Calu3 (cell line): ENCODE results near the gene TM6SF1. TPM values are rescaled to one million over a fixed set of nuclear protein-coding genes. Genes with fewer than 3 reads are reported as not detected.
"Not testable (repeated sequence)": the region's sequence is repeated elsewhere in the genome, so short reads cannot be mapped to it uniquely, and the experiment has no call there.

Experiments used
- BruUV-seq: library from RNA; stranded (reverse); fragments of 400-500 nt; replicated peaks from 2 replicates; lab custom pipeline; 2021; lab: Mats Ljungman, UMichigan
- CTCF ChIA-PET: fragments of 300-600 bp; sonication (Branson Sonifier 250); formaldehyde crosslinking; loops from one replicate; lab custom pipeline; 2022; ENCODE audit warnings: antibody characterized with exemption; lab: Charles Lee
- DNase-seq: peaks from one replicate; pipeline ENCODE4 v3.0.0; 2022
- H3K27ac Mint-ChIP-seq: one replicate; pipeline ENCODE4 v1.8.0; 2022; ENCODE audit warnings: mixed read lengths; ENCODE audit not compliant: unreplicated experiment
- H3K27me3 Mint-ChIP-seq: one replicate; pipeline ENCODE4 v1.8.0; 2022; ENCODE audit warnings: mixed read lengths; ENCODE audit not compliant: unreplicated experiment
- H3K36me3 Mint-ChIP-seq: one replicate; pipeline ENCODE4 v1.8.0; 2022; ENCODE audit warnings: mild to moderate bottlenecking, moderate library complexity, mixed read lengths; ENCODE audit not compliant: insufficient read depth, unreplicated experiment
- H3K4me1 Mint-ChIP-seq: one replicate; pipeline ENCODE4 v1.8.0; 2022; ENCODE audit warnings: mild to moderate bottlenecking, low read depth, mixed read lengths; ENCODE audit not compliant: unreplicated experiment
- H3K4me3 Mint-ChIP-seq: one replicate; pipeline ENCODE4 v1.8.0; 2022; ENCODE audit warnings: mild to moderate bottlenecking, low read depth, moderate library complexity, mixed read lengths; ENCODE audit not compliant: unreplicated experiment
- H3K9me3 Mint-ChIP-seq: one replicate; pipeline ENCODE4 v1.8.0; 2022; ENCODE audit warnings: low read depth, mixed read lengths; ENCODE audit not compliant: unreplicated experiment
- intact Hi-C: fragments of 100-400 bp; cut with micrococcal nuclease; formaldehyde crosslinking; loops from one replicate; pipeline ENCODE4 v1.10.0; 2022; ENCODE audit not compliant: unreplicated experiment
- total RNA-seq: library from RNA; stranded (reverse); gene quantifications from 2 replicates; pipeline ENCODE4 v1.2.3, GENCODE V29; 2022
- TF ChIP-seq, protein P1 (sequence below): fragments of 200-600 bp; IDR thresholded peaks from one replicate; pipeline ENCODE4 v1.8.0; 2022; ENCODE audit warnings: antibody characterized with exemption; ENCODE audit not compliant: unreplicated experiment

Gene TM6SF1
- total RNA-seq, 1 experiment from 2014 or later, result not detected

GRCh38 chr15:83066734-83067637 lies 40.5 kb upstream of the TM6SF1 start, which contains the start of gene BTBD1:
BTBD1 (minus strand) TSS chr15:83067252; CDS start chr15:83067151, 101 bp downstream.
- no TSS peak for BruUV-seq
- Mint-ChIP-seq H3K36me3 (peaks cover 36% of the 10 kb centered on the region), H3K4me1 (no peaks in the 10 kb centered on the region), H3K9me3 (no peaks in the 10 kb centered on the region), H3K27ac (peak within 1 kb of the TSS; percentile 71), H3K4me3 (peak within 1 kb of the TSS; percentile 66), H3K27me3 (no peaks in the 10 kb centered on the region)
- intact Hi-C loops, result loop anchor here (5.0 kb wide), 3 partner anchors 55 to 140 kb away; partner anchors contain the start of genes C15orf40 and HDGFL3
- peak; percentile 98 for DNase-seq
- TF ChIP-seq, protein P1, sequence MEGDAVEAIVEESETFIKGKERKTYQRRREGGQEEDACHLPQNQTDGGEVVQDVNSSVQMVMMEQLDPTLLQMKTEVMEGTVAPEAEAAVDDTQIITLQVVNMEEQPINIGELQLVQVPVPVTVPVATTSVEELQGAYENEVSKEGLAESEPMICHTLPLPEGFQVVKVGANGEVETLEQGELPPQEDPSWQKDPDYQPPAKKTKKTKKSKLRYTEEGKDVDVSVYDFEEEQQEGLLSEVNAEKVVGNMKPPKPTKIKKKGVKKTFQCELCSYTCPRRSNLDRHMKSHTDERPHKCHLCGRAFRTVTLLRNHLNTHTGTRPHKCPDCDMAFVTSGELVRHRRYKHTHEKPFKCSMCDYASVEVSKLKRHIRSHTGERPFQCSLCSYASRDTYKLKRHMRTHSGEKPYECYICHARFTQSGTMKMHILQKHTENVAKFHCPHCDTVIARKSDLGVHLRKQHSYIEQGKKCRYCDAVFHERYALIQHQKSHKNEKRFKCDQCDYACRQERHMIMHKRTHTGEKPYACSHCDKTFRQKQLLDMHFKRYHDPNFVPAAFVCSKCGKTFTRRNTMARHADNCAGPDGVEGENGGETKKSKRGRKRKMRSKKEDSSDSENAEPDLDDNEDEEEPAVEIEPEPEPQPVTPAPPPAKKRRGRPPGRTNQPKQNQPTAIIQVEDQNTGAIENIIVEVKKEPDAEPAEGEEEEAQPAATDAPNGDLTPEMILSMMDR, result no peak
- CTCF ChIA-PET, result interaction anchor here (0.6 to 1.2 kb wide), 6 partner anchors 13 to 159 kb away, joined by 3 to 8 read pairs (median 4); partner anchors contain the start of gene C15orf40

GRCh38 chr15:83067638-83067962 lies 39.8 kb upstream of the TM6SF1 start:
- Mint-ChIP-seq H3K9me3 (no peaks in the 10 kb centered on the region), H3K27ac (peak overlapping the region; percentile 71), H3K27me3 (no peaks in the 10 kb centered on the region), H3K4me1 (no peaks in the 10 kb centered on the region), H3K4me3 (peak overlapping the region; percentile 66), H3K36me3 (peaks cover 36% of the 10 kb centered on the region)
- BruUV-seq, result no TSS peak
- DNase-seq, result no peak
- CTCF ChIA-PET, result interaction anchor here (0.9 to 1.2 kb wide), 4 partner anchors 34 to 158 kb away, joined by 3 to 8 read pairs (median 4); partner anchors contain the start of gene C15orf40
- TF ChIP-seq, protein P1, result no peak
- intact Hi-C loops, result loop anchor here (5.0 kb wide), 3 partner anchors 55 to 140 kb away; partner anchors contain the start of genes C15orf40 and HDGFL3

DNA sequence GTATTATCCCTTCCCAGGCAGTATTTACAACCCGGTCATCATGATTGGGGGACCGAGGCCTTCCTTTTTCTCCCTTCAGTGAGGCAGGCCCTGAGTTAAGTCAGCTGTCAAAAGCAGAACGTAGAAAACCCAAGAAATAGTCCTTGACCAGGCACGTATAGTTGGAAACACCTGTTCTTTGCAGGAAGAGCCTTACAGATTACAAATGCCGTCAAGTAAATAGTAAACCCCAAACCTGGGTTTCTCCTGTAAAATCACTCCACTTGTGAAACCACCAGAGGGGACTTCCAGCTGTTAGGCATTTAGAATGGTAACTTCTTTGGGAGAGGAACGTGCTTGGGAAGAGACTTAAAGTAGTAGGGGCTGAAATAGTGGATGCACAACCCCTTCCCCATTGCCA lies 39.4 kb upstream of the TM6SF1 start:
- no peaks in the 10 kb centered on the region for H3K4me1 Mint-ChIP-seq
- H3K4me3 Mint-ChIP-seq, result peak overlapping the region; percentile 66
- peaks cover 36% of the 10 kb centered on the region for H3K36me3 Mint-ChIP-seq
- H3K27me3 Mint-ChIP-seq, result no peaks in the 10 kb centered on the region
- TF ChIP-seq, protein P1, result no peak
- H3K9me3 Mint-ChIP-seq, result no peaks in the 10 kb centered on the region
- CTCF ChIA-PET, result no interaction called here
- no peak for DNase-seq
- intact Hi-C loops, result loop anchor here (5.0 kb wide), 3 partner anchors 56 to 139 kb away; partner anchors contain the start of genes C15orf40 and HDGFL3
- BruUV-seq, result no TSS peak
- H3K27ac Mint-ChIP-seq, result peak overlapping the region; percentile 71

GRCh38 chr15:83069211-83069642 lies 38.2 kb upstream of the TM6SF1 start:
- H3K4me1 Mint-ChIP-seq, BruUV-seq, H3K27me3 Mint-ChIP-seq, H3K4me3 Mint-ChIP-seq, CTCF ChIA-PET, H3K27ac Mint-ChIP-seq, DNase-seq, H3K9me3 Mint-ChIP-seq: not testable (repeated sequence)
- intact Hi-C loops, result loop anchor here (5.0 kb wide), 3 partner anchors 57 to 138 kb away; partner anchors contain the start of genes C15orf40 and HDGFL3
- peaks cover 36% of the 10 kb centered on the region for H3K36me3 Mint-ChIP-seq
